MM.1S (cell line): ENCODE results near the gene VSTM4.

Source experiments
- CTCF ChIP-seq: fragments of 300-600 bp; sonication (generic); IDR thresholded peaks from 2 replicates; pipeline ENCODE4 v1.5.1; 2016; ENCODE audit warnings: antibody characterized with exemption, low read length, mixed read lengths
- EZH2phosphoT487 ChIP-seq: fragments of 300-600 bp; sonication (generic); IDR thresholded peaks from 2 replicates; pipeline ENCODE4 v1.6.1; 2018; ENCODE audit warnings: antibody characterized with exemption, low read length

GRCh38 chr10:49152037-49152436 is 36.7 kb upstream of the VSTM4 start:
- TF ChIP-seq CTCF: no peak
- no peak for TF ChIP-seq EZH2phosphoT487
